Type B pancreatic cell (in vitro differentiated cells): Measurements from ENCODE around the gene CRIP3. TPM values are rescaled to one million over a fixed set of nuclear protein-coding genes. Genes with fewer than 3 reads are reported as not detected.

Source experiments
- DNase-seq: peaks from one replicate; pipeline ENCODE4 v3.0.0; 2021; ENCODE audit warnings: mixed read lengths; ENCODE audit not compliant: unreplicated experiment; ENCODE audit errors: extremely low spot score
- H3K27ac Mint-ChIP-seq: 2 replicates; pipeline ENCODE4 v1.8.0; 2021; ENCODE audit warnings: mild to moderate bottlenecking, mixed read lengths
- H3K27me3 Mint-ChIP-seq: 2 replicates; pipeline ENCODE4 v1.8.0; 2021; ENCODE audit warnings: mixed read lengths
- H3K36me3 Mint-ChIP-seq: 2 replicates; pipeline ENCODE4 v1.8.0; 2021; ENCODE audit warnings: mixed read lengths
- H3K4me1 Mint-ChIP-seq: one replicate; pipeline ENCODE4 v1.8.0; 2021; ENCODE audit warnings: mixed read lengths; ENCODE audit not compliant: unreplicated experiment
- H3K4me3 Mint-ChIP-seq: 2 replicates; pipeline ENCODE4 v1.8.0; 2021; ENCODE audit warnings: mild to moderate bottlenecking, mixed read lengths
- H3K9me3 Mint-ChIP-seq: 2 replicates; pipeline ENCODE4 v1.8.0; 2021; ENCODE audit warnings: mixed read lengths
- CTCF ChIP-seq: fragments of 200-600 bp; sonication (generic); conservative IDR thresholded peaks from 2 replicates; pipeline ENCODE4 v1.5.0; 2021; ENCODE audit warnings: antibody characterized with exemption, mild to moderate bottlenecking
- total RNA-seq: library from RNA; stranded (reverse); gene quantifications from 2 replicates; pipeline ENCODE4 v1.2.1, GENCODE V29; 2021; ENCODE audit warnings: low replicate concordance

Gene CRIP3
- total RNA-seq, 1 donor from 2014 or later, result 2.9 TPM

- Mint-ChIP-seq H3K36me3 (no peaks in the 10 kb centered on the region), H3K4me3 (no peak overlapping the region), H3K27ac (no peak overlapping the region), H3K27me3 (peaks cover 9% of the 10 kb centered on the region), H3K9me3 (no peaks in the 10 kb centered on the region), H3K4me1 (peaks cover 28% of the 10 kb centered on the region)
- DNase-seq, result no peak
- no peak for TF ChIP-seq CTCF
These were observed 46.4 kb downstream of the CRIP3 start for GRCh38 chr6:43262000-43262779.

GRCh38 chr6:43261198-43261597 lies 47.4 kb downstream of the CRIP3 start:
- Mint-ChIP-seq H3K27ac (no peak overlapping the region), H3K27me3 (peaks cover 9% of the 10 kb centered on the region), H3K9me3 (no peaks in the 10 kb centered on the region), H3K4me1 (peaks cover 28% of the 10 kb centered on the region), H3K4me3 (no peak overlapping the region), H3K36me3 (no peaks in the 10 kb centered on the region)
- no peak for DNase-seq
- no peak for TF ChIP-seq CTCF

GRCh38 chr6:43260791-43261190 lies 47.8 kb downstream of the CRIP3 start:
- TF ChIP-seq CTCF, result no peak
- no peaks in the 10 kb centered on the region for H3K9me3 Mint-ChIP-seq

GRCh38 chr6:43258807-43259686 lies 49.6 kb downstream of the CRIP3 start:
- Mint-ChIP-seq H3K27ac (no peak overlapping the region), H3K9me3 (no peaks in the 10 kb centered on the region)

More at GRCh38 chr6:43260791-43261190, 47.8 kb downstream of the CRIP3 start:
- DNase-seq, result no peak
- Mint-ChIP-seq H3K27ac (no peak overlapping the region), H3K27me3 (peaks cover 10% of the 10 kb centered on the region), H3K36me3 (no peaks in the 10 kb centered on the region), H3K4me3 (no peak overlapping the region), H3K4me1 (peaks cover 30% of the 10 kb centered on the region)

GRCh38 chr6:43258180-43258579 lies 50.4 kb downstream of the CRIP3 start:
- no peak overlapping the region for H3K27ac Mint-ChIP-seq

More at GRCh38 chr6:43258807-43259686, 49.6 kb downstream of the CRIP3 start:
- Mint-ChIP-seq H3K4me1 (peaks cover 33% of the 10 kb centered on the region), H3K4me3 (no peak overlapping the region), H3K27me3 (peaks cover 12% of the 10 kb centered on the region), H3K36me3 (no peaks in the 10 kb centered on the region)
- DNase-seq, result no peak
- no peak for TF ChIP-seq CTCF

More at GRCh38 chr6:43258180-43258579, 50.4 kb downstream of the CRIP3 start:
- TF ChIP-seq CTCF, result no peak
- H3K27me3 Mint-ChIP-seq, result peaks cover 8% of the 10 kb centered on the region
- no peak for DNase-seq
- H3K36me3 Mint-ChIP-seq, result no peaks in the 10 kb centered on the region
- H3K4me1 Mint-ChIP-seq, result peaks cover 28% of the 10 kb centered on the region
- H3K9me3 Mint-ChIP-seq, result no peaks in the 10 kb centered on the region
- H3K4me3 Mint-ChIP-seq, result no peak overlapping the region
